ENCODE results near the gene TBC1D17.

DNA sequence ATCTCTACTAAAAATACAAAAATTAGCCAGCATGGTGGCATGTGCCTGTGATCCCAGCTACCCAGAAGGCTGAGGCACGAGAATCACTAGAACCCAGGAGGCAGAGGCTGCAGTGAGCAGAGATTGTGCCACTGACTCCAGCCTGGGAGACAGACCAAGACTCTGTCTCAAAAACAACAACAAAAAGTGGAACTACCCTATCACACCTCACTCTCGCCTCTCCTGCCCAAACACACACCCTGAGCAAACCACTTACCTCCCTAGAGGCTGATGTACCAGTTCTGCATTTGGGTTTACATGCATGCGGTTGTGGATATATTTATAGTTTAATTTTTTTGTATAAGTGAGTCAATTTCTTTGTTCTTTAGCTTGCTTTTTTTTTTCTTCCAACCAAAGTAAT lies 34.2 kb upstream of the TBC1D17 start:
- TF ChIP-seq, protein P1, sequence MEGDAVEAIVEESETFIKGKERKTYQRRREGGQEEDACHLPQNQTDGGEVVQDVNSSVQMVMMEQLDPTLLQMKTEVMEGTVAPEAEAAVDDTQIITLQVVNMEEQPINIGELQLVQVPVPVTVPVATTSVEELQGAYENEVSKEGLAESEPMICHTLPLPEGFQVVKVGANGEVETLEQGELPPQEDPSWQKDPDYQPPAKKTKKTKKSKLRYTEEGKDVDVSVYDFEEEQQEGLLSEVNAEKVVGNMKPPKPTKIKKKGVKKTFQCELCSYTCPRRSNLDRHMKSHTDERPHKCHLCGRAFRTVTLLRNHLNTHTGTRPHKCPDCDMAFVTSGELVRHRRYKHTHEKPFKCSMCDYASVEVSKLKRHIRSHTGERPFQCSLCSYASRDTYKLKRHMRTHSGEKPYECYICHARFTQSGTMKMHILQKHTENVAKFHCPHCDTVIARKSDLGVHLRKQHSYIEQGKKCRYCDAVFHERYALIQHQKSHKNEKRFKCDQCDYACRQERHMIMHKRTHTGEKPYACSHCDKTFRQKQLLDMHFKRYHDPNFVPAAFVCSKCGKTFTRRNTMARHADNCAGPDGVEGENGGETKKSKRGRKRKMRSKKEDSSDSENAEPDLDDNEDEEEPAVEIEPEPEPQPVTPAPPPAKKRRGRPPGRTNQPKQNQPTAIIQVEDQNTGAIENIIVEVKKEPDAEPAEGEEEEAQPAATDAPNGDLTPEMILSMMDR (IDR thresholded peaks at IDR 0.05): no peak
- no peak for TF ChIP-seq POLR2A (IDR thresholded peaks at IDR 0.05)
